Prostate gland (tissue), 2 donors: ENCODE data around the gene TFE3. TPM values are rescaled to one million over a fixed set of nuclear protein-coding genes. Genes with fewer than 3 reads are reported as not detected.

ENCODE experiments used
- DNase-seq: peaks from one replicate; pipeline ENCODE4 v3.0.0-alpha.2; 2019; ENCODE audit warnings: low spot score
- H3K27ac ChIP-seq, 2 donors: fragments of 200-600 bp; sonication (generic); 2 replicates each; pipeline ENCODE4 v1.5.1; 2017 to 2019
- H3K27me3 ChIP-seq: fragments of 200-600 bp; sonication (generic); replicated peaks from 2 replicates; pipeline ENCODE4 v1.5.1; 2019; ENCODE audit not compliant: insufficient read depth
- H3K36me3 ChIP-seq, 2 donors: fragments of 200-600 bp; sonication (generic); 1 replicate in 1 of 2; 2 replicates in 1 of 2; pipeline versions ENCODE4 v1.5.1 to v1.8.1; 2017 to 2019
- H3K4me1 ChIP-seq: fragments of 200-600 bp; sonication (generic); replicated peaks from 2 replicates; pipeline ENCODE4 v1.5.1; 2019
- H3K4me3 ChIP-seq, 2 donors: fragments of 200-600 bp; sonication (generic); 2 replicates each; pipeline ENCODE4 v1.5.1; 2017 to 2019
- H3K9me3 ChIP-seq: fragments of 200-600 bp; sonication (generic); 2 replicates; pipeline ENCODE4 v1.5.1; 2017
- CTCF ChIP-seq, 4 experiments: fragments of 200-600 bp in 2 of 4; fragments of 450-650 bp in 2 of 4; sonication (generic) in 2 of 4; IDR thresholded peaks; 1 replicate in 3 of 4; 2 replicates in 1 of 4; pipeline ENCODE4 v1.5.1; 2016 to 2019; ENCODE audit warnings: antibody characterized with exemption in 4 of 4, mild to moderate bottlenecking in 2 of 4, moderate library complexity in 2 of 4
- POLR2A ChIP-seq: fragments of 450-650 bp; IDR thresholded peaks from one replicate; pipeline ENCODE4 v1.6.1; 2016; ENCODE audit warnings: antibody characterized with exemption, mild to moderate bottlenecking
- POLR2AphosphoS5 ChIP-seq: sonication (generic); formaldehyde crosslinking; IDR thresholded peaks from one replicate; pipeline ENCODE4 v1.6.1; 2017; ENCODE audit warnings: antibody characterized with exemption
- WGBS: methylation state at CpG from one replicate; pipeline ENCODE4 v1.1.5; 2018; 5-methylcytosine and 5-hydroxymethylcytosine counted together
- intact Hi-C: fragments of 100-400 bp; cut with DNase I; formaldehyde crosslinking; loops from one replicate; pipeline ENCODE4 v1.14.2; 2022
- total RNA-seq, 2 donors: library from RNA; depleted of rRNA; stranded (reverse); fragments of >200 nt; gene quantifications; one replicate each; pipeline ENCODE4 v1.1.0, GENCODE V29; 2016

TFE3 gene
- total RNA-seq, 2 donors from 2014 or later = 44.6 to 88.4 TPM

DNA sequence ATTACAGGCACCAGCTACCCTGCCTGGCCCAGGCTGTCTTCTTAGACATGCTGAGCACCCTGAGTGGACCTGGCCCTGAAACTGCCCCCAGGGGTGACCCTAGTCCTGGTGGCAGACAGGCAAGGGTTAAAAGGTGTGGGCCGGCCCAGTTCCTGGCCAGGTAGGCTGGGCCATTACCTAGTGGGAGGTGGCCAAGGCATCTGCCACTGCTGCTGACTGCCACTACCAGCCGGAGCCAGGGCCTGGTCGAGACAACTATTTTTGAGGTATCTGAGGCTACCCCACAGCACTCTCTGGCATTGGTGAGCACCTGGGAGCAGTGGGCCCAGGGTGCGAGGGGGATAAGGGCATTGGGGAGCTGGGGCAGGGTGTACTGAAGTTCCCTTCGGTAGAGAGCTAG, 15.6 kb upstream of the TFE3 start, which contains the start of gene CCDC120:
TSS of gene CCDC120 (plus strand) at position 206 of the 400 bp plus-strand sequence. CDS start 3,043 bp downstream, outside the sequence.
- TF ChIP-seq CTCF (IDR thresholded peaks at IDR 0.05) (no peak), POLR2A (peak; percentile 60), POLR2AphosphoS5 (peak; percentile 38)
- peak within 1 kb of the TSS; percentile 80 to 84 for H3K27ac ChIP-seq
- H3K27me3 ChIP-seq = no peaks in the 10 kb centered on the region
- no peaks in the 10 kb centered on the region for H3K4me1 ChIP-seq
- H3K4me3 ChIP-seq = peak within 1 kb of the TSS; percentile 34 to 37
- no peaks in the 10 kb centered on the region for H3K9me3 ChIP-seq
- H3K36me3 ChIP-seq = no peaks in the 10 kb centered on the region
- DNase-seq = peak; percentile 45
- intact Hi-C loops = no loop called here
- no CpG with 5 or more reads among the region's 5 CpGs for WGBS

- 86% methylated on average over 5 of the region's 5 CpGs for WGBS
- H3K4me3 ChIP-seq = peak overlapping the region; percentile 55 to 56
- peak overlapping the region; percentile 82 to 88 for H3K27ac ChIP-seq
- no peaks in the 10 kb centered on the region for H3K27me3 ChIP-seq
- TF ChIP-seq POLR2A (no peak), CTCF (IDR thresholded peaks at IDR 0.05) (no peak), POLR2AphosphoS5 (no peak)
- H3K36me3 ChIP-seq = no peaks in the 10 kb centered on the region
- H3K9me3 ChIP-seq = no peaks in the 10 kb centered on the region
- DNase-seq = no peak
- intact Hi-C loops = no loop called here
- H3K4me1 ChIP-seq = no peaks in the 10 kb centered on the region
Measured at GRCh38 chrX:49054073-49054762, 11.1 kb upstream of the TFE3 start.

- Histone ChIP-seq H3K36me3 (no peaks in the 10 kb centered on the region), H3K4me1 (no peaks in the 10 kb centered on the region), H3K27ac (peak overlapping the region; percentile 82 to 88), H3K27me3 (no peaks in the 10 kb centered on the region), H3K4me3 (peak overlapping the region; percentile 55 to 56), H3K9me3 (no peaks in the 10 kb centered on the region)
- intact Hi-C loops = no loop called here
- no peak for TF ChIP-seq POLR2AphosphoS5
- no peak for TF ChIP-seq CTCF (IDR thresholded peaks at IDR 0.05)
- no peak for TF ChIP-seq POLR2A
- DNase-seq = peak; percentile 22
- 2% methylated on average over 13 of the region's 79 CpGs for WGBS
Measured at GRCh38 chrX:49053223-49054072, 10.3 kb upstream of the TFE3 start.

GRCh38 chrX:49043987-49044281, 777 bp upstream of the TFE3 start:
- Histone ChIP-seq H3K36me3 (no peaks in the 10 kb centered on the region), H3K9me3 (no peaks in the 10 kb centered on the region), H3K4me3 (peak overlapping the region in 1 of 2 donors; percentile 16), H3K27ac (peak overlapping the region; percentile 75 to 76), H3K27me3 (no peaks in the 10 kb centered on the region), H3K4me1 (no peaks in the 10 kb centered on the region)
- 20% methylated on average over 8 of the region's 13 CpGs for WGBS
- intact Hi-C loops = loop anchor here (1.0 to 10.0 kb wide), 4 partner anchors 42 to 239 kb away; partner anchors contain the start of genes GRIPAP1, HDAC6, PIM2 and SLC35A2
- no peak for DNase-seq
- TF ChIP-seq POLR2A (no peak), CTCF (IDR thresholded peaks at IDR 0.05) (no peak), POLR2AphosphoS5 (no peak)
